ENCODE measurements around the gene ATXN1. TPM values are rescaled to one million over a fixed set of nuclear protein-coding genes. Genes with fewer than 3 reads are reported as not detected.

Gene ATXN1
- total RNA-seq, 1 experiment from 2014 or later: 8.1 TPM

GRCh38 chr6:16576451-16577368 is 184.6 kb downstream of the ATXN1 start:
- Mint-ChIP-seq H3K4me1 (no peaks in the 10 kb centered on the region), H3K27me3 (ENCODE audit: low read depth) (no peaks in the 10 kb centered on the region), H3K27ac (no peak overlapping the region), H3K4me3 (no peak overlapping the region), H3K36me3 (no peaks in the 10 kb centered on the region), H3K9me3 (no peaks in the 10 kb centered on the region)
- no peak for DNase-seq (ENCODE audit: low spot score)
- POLR2A ChIA-PET: no interaction called here
- CTCF ChIA-PET: no interaction called here
- ATAC-seq: no peak
- TF ChIP-seq, protein P1, sequence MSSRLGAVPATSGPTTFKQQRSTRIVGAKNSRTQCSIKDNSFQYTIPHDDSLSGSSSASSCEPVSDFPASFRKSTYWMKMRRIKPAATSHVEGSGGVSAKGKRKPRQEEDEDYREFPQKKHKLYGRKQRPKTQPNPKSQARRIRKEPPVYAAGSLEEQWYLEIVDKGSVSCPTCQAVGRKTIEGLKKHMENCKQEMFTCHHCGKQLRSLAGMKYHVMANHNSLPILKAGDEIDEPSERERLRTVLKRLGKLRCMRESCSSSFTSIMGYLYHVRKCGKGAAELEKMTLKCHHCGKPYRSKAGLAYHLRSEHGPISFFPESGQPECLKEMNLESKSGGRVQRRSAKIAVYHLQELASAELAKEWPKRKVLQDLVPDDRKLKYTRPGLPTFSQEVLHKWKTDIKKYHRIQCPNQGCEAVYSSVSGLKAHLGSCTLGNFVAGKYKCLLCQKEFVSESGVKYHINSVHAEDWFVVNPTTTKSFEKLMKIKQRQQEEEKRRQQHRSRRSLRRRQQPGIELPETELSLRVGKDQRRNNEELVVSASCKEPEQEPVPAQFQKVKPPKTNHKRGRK (CRISPR knock-in tag; IDR thresholded peaks at IDR 0.05; ENCODE audit: borderline replicate concordance): no peak

GRCh38 chr6:16575655-16576054 is 185.6 kb downstream of the ATXN1 start:
- ChIA-PET POLR2A (no interaction called here), CTCF (no interaction called here)
- no peak overlapping the region for H3K27ac Mint-ChIP-seq
- ATAC-seq (no peak), DNase-seq (ENCODE audit: low spot score) (no peak)
- no peaks in the 10 kb centered on the region for H3K36me3 Mint-ChIP-seq
- H3K27me3 Mint-ChIP-seq (ENCODE audit: low read depth): no peaks in the 10 kb centered on the region
- H3K9me3 Mint-ChIP-seq: no peaks in the 10 kb centered on the region
- TF ChIP-seq GABPB1 (CRISPR knock-in tag; IDR thresholded peaks at IDR 0.05) (no peak), SP1 (CRISPR knock-in tag; conservative IDR thresholded peaks at IDR 0.05) (no peak), ZNF263 (CRISPR knock-in tag; IDR thresholded peaks at IDR 0.05; ENCODE audit: low read depth) (no peak), PREB (CRISPR knock-in tag; IDR thresholded peaks at IDR 0.05; ENCODE audit: borderline replicate concordance) (no peak), HMGA2 (CRISPR knock-in tag; IDR thresholded peaks at IDR 0.05) (no peak), HMGXB4 (CRISPR knock-in tag; IDR thresholded peaks at IDR 0.05) (no peak), RORB (CRISPR knock-in tag; IDR thresholded peaks at IDR 0.05) (no peak), E2F5 (CRISPR knock-in tag; IDR thresholded peaks at IDR 0.05) (no peak), ARID4B (CRISPR knock-in tag; IDR thresholded peaks at IDR 0.05; ENCODE audit: borderline replicate concordance) (no peak), ATF3 (CRISPR knock-in tag; conservative IDR thresholded peaks at IDR 0.05) (no peak), FOXJ3 (CRISPR knock-in tag; IDR thresholded peaks at IDR 0.05; ENCODE audit: borderline replicate concordance) (no peak)
- TF ChIP-seq, protein P2, sequence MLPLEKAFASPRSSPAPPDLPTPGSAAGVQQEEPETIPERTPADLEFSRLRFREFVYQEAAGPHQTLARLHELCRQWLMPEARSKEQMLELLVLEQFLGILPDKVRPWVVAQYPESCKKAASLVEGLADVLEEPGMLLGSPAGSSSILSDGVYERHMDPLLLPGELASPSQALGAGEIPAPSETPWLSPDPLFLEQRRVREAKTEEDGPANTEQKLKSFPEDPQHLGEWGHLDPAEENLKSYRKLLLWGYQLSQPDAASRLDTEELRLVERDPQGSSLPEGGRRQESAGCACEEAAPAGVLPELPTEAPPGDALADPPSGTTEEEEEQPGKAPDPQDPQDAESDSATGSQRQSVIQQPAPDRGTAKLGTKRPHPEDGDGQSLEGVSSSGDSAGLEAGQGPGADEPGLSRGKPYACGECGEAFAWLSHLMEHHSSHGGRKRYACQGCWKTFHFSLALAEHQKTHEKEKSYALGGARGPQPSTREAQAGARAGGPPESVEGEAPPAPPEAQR (CRISPR knock-in tag; IDR thresholded peaks at IDR 0.05): no peak
- TF ChIP-seq, protein P3, sequence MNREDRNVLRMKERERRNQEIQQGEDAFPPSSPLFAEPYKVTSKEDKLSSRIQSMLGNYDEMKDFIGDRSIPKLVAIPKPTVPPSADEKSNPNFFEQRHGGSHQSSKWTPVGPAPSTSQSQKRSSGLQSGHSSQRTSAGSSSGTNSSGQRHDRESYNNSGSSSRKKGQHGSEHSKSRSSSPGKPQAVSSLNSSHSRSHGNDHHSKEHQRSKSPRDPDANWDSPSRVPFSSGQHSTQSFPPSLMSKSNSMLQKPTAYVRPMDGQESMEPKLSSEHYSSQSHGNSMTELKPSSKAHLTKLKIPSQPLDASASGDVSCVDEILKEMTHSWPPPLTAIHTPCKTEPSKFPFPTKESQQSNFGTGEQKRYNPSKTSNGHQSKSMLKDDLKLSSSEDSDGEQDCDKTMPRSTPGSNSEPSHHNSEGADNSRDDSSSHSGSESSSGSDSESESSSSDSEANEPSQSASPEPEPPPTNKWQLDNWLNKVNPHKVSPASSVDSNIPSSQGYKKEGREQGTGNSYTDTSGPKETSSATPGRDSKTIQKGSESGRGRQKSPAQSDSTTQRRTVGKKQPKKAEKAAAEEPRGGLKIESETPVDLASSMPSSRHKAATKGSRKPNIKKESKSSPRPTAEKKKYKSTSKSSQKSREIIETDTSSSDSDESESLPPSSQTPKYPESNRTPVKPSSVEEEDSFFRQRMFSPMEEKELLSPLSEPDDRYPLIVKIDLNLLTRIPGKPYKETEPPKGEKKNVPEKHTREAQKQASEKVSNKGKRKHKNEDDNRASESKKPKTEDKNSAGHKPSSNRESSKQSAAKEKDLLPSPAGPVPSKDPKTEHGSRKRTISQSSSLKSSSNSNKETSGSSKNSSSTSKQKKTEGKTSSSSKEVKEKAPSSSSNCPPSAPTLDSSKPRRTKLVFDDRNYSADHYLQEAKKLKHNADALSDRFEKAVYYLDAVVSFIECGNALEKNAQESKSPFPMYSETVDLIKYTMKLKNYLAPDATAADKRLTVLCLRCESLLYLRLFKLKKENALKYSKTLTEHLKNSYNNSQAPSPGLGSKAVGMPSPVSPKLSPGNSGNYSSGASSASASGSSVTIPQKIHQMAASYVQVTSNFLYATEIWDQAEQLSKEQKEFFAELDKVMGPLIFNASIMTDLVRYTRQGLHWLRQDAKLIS (CRISPR knock-in tag; IDR thresholded peaks at IDR 0.05; ENCODE audit: borderline replicate concordance): no peak
- TF ChIP-seq, protein P4, sequence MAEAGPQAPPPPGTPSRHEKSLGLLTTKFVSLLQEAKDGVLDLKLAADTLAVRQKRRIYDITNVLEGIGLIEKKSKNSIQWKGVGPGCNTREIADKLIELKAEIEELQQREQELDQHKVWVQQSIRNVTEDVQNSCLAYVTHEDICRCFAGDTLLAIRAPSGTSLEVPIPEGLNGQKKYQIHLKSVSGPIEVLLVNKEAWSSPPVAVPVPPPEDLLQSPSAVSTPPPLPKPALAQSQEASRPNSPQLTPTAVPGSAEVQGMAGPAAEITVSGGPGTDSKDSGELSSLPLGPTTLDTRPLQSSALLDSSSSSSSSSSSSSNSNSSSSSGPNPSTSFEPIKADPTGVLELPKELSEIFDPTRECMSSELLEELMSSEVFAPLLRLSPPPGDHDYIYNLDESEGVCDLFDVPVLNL (CRISPR knock-in tag; IDR thresholded peaks at IDR 0.05; ENCODE audit: borderline replicate concordance, low read depth): no peak
- no peak overlapping the region for H3K4me3 Mint-ChIP-seq
- H3K4me1 Mint-ChIP-seq: no peaks in the 10 kb centered on the region

Data from WTC11 (cell line).